Right atrium auricular region (tissue), 2 donors: Measurements from ENCODE around the gene ANAPC4. TPM values are rescaled to one million over a fixed set of nuclear protein-coding genes. Genes with fewer than 3 reads are reported as not detected.

Experiments used
- DNase-seq: peaks from one replicate; pipeline ENCODE4 v3.0.0-alpha.2; 2019; ENCODE audit warnings: low spot score
- H3K27ac ChIP-seq, 2 donors: fragments of 200-600 bp; sonication (generic); 1 replicate in 1 of 2; 2 replicates in 1 of 2; pipeline ENCODE4 v1.5.1; 2016 to 2019
- H3K27me3 ChIP-seq, 2 donors: fragments of 200-600 bp; sonication (generic); one replicate each; pipeline versions ENCODE4 v1.5.1 to v1.6.0; 2017 to 2019
- H3K36me3 ChIP-seq: fragments of 200-600 bp; sonication (generic); one replicate; pipeline ENCODE4 v1.5.1; 2016
- H3K4me1 ChIP-seq, 2 donors: fragments of 200-600 bp; sonication (generic); one replicate each; pipeline versions ENCODE4 v1.5.1 to v1.6.0; 2017 to 2019
- H3K4me3 ChIP-seq, 2 donors: fragments of 200-600 bp; sonication (generic); 1 replicate in 1 of 2; 2 replicates in 1 of 2; pipeline ENCODE4 v1.5.1; 2017 to 2019; ENCODE audit warnings: mild to moderate bottlenecking in 1 of 2, moderate library complexity in 1 of 2
- H3K9me3 ChIP-seq, 2 donors: fragments of 200-600 bp; sonication (generic); one replicate each; pipeline ENCODE4 v1.5.1; 2019
- CTCF ChIP-seq, 2 donors: fragments of 200-600 bp; sonication (generic); IDR thresholded peaks; one replicate each; pipeline ENCODE4 v1.5.1; 2019; ENCODE audit warnings: antibody characterized with exemption in 2 of 2
- total RNA-seq, 2 donors: library from RNA; depleted of rRNA; stranded (reverse); fragments of >200 nt; gene quantifications; one replicate each; pipeline ENCODE4 v1.1.0, GENCODE V29; 2016

ANAPC4 gene
- total RNA-seq, 2 donors from 2014 or later, result 9.9 to 10.3 TPM

DNA sequence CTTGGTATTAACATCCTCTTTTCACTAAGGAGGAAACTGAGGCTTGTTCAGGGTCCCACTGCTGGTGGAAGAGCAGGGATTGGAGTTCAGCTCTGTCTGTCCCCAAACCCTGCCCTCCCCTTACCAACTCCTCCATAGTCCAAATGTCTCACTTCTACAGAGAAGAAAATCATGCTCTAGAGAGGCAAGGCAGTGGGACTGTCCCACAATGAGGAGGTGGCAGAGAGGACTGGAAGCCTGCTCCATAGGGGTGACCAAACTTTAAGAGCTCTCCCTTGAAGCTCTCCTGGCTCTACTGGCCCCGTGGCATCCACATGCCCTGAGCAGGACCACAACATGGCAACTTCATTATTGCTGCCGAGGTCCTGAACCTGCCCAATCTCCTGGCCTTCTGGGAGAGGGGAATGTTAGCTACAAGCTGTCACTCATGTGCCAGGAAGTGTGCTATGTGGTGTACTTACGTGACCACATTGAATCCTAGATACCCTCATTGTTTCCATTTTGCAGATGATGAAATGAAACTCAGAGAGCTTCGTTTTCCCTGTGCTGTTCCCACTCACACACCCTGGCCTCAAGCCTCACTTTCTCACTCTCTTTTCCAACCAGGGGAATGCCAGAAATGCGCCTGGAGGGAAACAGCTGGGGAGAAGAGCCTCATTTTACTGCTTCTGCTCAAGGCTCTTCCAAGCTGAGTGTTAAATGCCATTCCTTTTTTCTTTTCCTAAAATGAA is 71.5 kb downstream of the ANAPC4 start:
- H3K36me3 ChIP-seq, result no peaks in the 10 kb centered on the region
- no peak for TF ChIP-seq CTCF (IDR thresholded peaks at IDR 0.05)
- no peak overlapping the region for H3K4me3 ChIP-seq
- DNase-seq, result no peak
- no peaks in the 10 kb centered on the region for H3K9me3 ChIP-seq
- H3K27ac ChIP-seq, result no peak overlapping the region
- no peaks in the 10 kb centered on the region for H3K4me1 ChIP-seq
- no peaks in the 10 kb centered on the region for H3K27me3 ChIP-seq

DNA sequence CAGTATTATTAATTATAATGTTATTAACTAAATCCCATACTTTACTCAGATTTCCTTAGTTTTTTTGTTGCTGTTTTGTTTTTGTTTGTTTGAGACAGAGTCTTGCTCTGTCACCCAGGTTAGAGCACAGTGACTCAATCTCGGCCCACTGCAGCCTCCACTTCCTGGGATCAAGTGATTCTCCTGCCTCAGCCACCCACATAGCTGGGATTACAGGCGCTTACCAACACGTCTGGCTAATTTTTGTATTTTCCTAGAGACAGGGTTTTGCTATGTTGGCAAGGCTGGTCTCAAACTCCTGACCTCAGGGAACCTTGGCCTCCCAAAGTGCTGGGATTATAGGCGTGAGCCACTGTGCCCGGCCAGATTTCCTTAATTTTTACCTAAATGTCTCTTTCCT is 72.2 kb downstream of the ANAPC4 start:
- H3K9me3 ChIP-seq, result no peaks in the 10 kb centered on the region
- no peak overlapping the region for H3K27ac ChIP-seq
- H3K4me3 ChIP-seq, result no peak overlapping the region
- DNase-seq, result no peak
- no peaks in the 10 kb centered on the region for H3K36me3 ChIP-seq
- H3K4me1 ChIP-seq, result no peaks in the 10 kb centered on the region
- H3K27me3 ChIP-seq, result no peaks in the 10 kb centered on the region
- no peak for TF ChIP-seq CTCF (IDR thresholded peaks at IDR 0.05)

DNA sequence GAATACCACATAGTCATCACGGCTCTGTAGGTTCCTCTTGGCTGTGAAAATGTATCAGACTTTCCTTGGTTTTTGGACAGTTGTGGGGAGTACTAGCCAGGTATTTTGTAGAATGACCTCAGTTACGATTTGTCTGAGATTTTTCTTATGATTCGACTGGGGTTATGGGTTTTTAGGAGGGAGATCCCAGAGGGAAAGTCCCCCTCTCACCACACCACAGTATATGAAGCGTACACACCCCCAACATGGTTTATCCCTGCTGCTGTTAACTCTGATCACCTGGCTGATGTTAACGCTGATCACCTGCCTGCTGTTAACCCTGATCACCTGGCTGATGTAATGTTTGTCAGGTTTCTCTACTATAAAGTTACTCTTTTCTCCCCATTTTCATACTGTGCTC is 72.6 kb downstream of the ANAPC4 start:
- no peak for TF ChIP-seq CTCF (IDR thresholded peaks at IDR 0.05)
- no peaks in the 10 kb centered on the region for H3K4me1 ChIP-seq
- no peak overlapping the region for H3K27ac ChIP-seq
- H3K4me3 ChIP-seq, result no peak overlapping the region
- no peaks in the 10 kb centered on the region for H3K27me3 ChIP-seq
- no peak for DNase-seq
- H3K36me3 ChIP-seq, result no peaks in the 10 kb centered on the region
- H3K9me3 ChIP-seq, result no peaks in the 10 kb centered on the region

DNA sequence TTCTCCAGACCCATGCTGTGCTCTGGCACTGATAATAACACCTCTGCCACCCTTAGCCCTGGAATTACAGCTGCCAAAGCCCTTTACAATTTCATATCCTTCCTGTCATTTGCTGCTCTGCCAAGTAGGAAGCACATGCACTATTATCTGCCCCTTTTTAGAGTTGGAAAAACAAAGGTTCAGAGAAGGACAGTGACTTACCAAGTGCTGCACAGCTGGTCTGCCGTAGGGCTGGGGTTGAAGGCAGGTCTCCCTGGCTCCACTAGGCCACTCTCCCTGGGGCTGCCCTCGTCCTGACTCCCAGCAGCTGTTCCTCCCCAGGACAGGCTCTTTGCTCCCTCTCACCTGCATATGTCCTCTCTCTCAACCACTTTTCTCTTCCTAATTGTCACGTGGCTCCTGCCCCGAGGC is 73.4 kb downstream of the ANAPC4 start:
- H3K4me1 ChIP-seq, result no peaks in the 10 kb centered on the region
- no peak for DNase-seq
- no peak for TF ChIP-seq CTCF (IDR thresholded peaks at IDR 0.05)
- no peaks in the 10 kb centered on the region for H3K36me3 ChIP-seq
- H3K27ac ChIP-seq, result no peak overlapping the region
- H3K4me3 ChIP-seq, result no peak overlapping the region
- no peaks in the 10 kb centered on the region for H3K9me3 ChIP-seq
- H3K27me3 ChIP-seq, result no peaks in the 10 kb centered on the region

- no peak for TF ChIP-seq CTCF (IDR thresholded peaks at IDR 0.05)
Measured at GRCh38 chr4:25451676-25452075, 74.6 kb downstream of the ANAPC4 start.

GRCh38 chr4:25452081-25452480 is 75.0 kb downstream of the ANAPC4 start:
- TF ChIP-seq CTCF (IDR thresholded peaks at IDR 0.05), result no peak
- Histone ChIP-seq H3K4me1 (no peaks in the 10 kb centered on the region), H3K4me3 (no peak overlapping the region), H3K36me3 (no peaks in the 10 kb centered on the region), H3K9me3 (no peaks in the 10 kb centered on the region), H3K27ac (no peak overlapping the region), H3K27me3 (no peaks in the 10 kb centered on the region)
- no peak for DNase-seq

More at GRCh38 chr4:25451676-25452075, 74.6 kb downstream of the ANAPC4 start:
- H3K9me3 ChIP-seq, result no peaks in the 10 kb centered on the region
- H3K36me3 ChIP-seq, result no peaks in the 10 kb centered on the region
- DNase-seq, result no peak
- no peak overlapping the region for H3K27ac ChIP-seq
- no peak overlapping the region for H3K4me3 ChIP-seq
- no peaks in the 10 kb centered on the region for H3K27me3 ChIP-seq
- H3K4me1 ChIP-seq, result no peaks in the 10 kb centered on the region
